ENCODE measurements around the gene CENPO. TPM values are rescaled to one million over a fixed set of nuclear protein-coding genes. Genes with fewer than 3 reads are reported as not detected.

Gene CENPO
- 8.0 and 9.1 TPM in 2 replicates for total RNA-seq

GRCh38 chr2:24792874-24793760 lies at the start of gene CENPO, which contains the start of gene PTRHD1:
Gene CENPO (plus strand): TSS chr2:24793425. CDS start chr2:24793920, 495 bp downstream.
Gene PTRHD1 (minus strand): TSS chr2:24793391. CDS start chr2:24793377, 14 bp downstream.
- Histone ChIP-seq H3K4me1 (ENCODE audit: insufficient read depth, low read length) (peaks cover 14% of the 10 kb centered on the region), H3K9me3 (ENCODE audit: low read depth, low read length) (no peaks in the 10 kb centered on the region), H4K20me1 (ENCODE audit: insufficient read depth, low read length) (no peaks in the 10 kb centered on the region), H3K79me2 (ENCODE audit: insufficient read depth, low read length) (peaks cover 48% of the 10 kb centered on the region), H3K27ac (ENCODE audit: low read depth, low read length) (peak within 1 kb of the TSS; percentile 96), H3K27me3 (ENCODE audit: insufficient read depth, low read length) (no peaks in the 10 kb centered on the region), H3K36me3 (ENCODE audit: insufficient read depth, low read length) (peaks cover 8% of the 10 kb centered on the region), H3K4me2 (ENCODE audit: insufficient read depth, low read length) (peak within 1 kb of the TSS; percentile 82), H2AFZ (ENCODE audit: low read length) (peak within 1 kb of the TSS; percentile 91), H3K4me3 (ENCODE audit: insufficient read depth, low read length) (peak within 1 kb of the TSS; percentile 89)
- DNase-seq (ENCODE audit: insufficient read length, low spot score, missing footprints), result peak; percentile 95
- TF ChIP-seq CTCF (IDR thresholded peaks at IDR 0.05; ENCODE audit: extremely low read depth, low read depth, low read length), result peak; percentile 66

GRCh38 chr2:24743924-24744323 lies 49.3 kb upstream of the CENPO start:
- Histone ChIP-seq H3K9me3 (ENCODE audit: low read depth, low read length) (no peaks in the 10 kb centered on the region), H4K20me1 (ENCODE audit: insufficient read depth, low read length) (no peaks in the 10 kb centered on the region), H3K4me2 (ENCODE audit: insufficient read depth, low read length) (no peak overlapping the region), H3K36me3 (ENCODE audit: insufficient read depth, low read length) (no peaks in the 10 kb centered on the region), H3K27me3 (ENCODE audit: insufficient read depth, low read length) (no peaks in the 10 kb centered on the region), H3K4me1 (ENCODE audit: insufficient read depth, low read length) (no peaks in the 10 kb centered on the region), H3K4me3 (ENCODE audit: insufficient read depth, low read length) (no peak overlapping the region), H3K27ac (ENCODE audit: low read depth, low read length) (no peak overlapping the region), H2AFZ (ENCODE audit: low read length) (no peak overlapping the region), H3K79me2 (ENCODE audit: insufficient read depth, low read length) (no peaks in the 10 kb centered on the region)
- DNase-seq (ENCODE audit: insufficient read length, low spot score, missing footprints), result no peak
- no peak for TF ChIP-seq CTCF (IDR thresholded peaks at IDR 0.05; ENCODE audit: extremely low read depth, low read depth, low read length)

- Histone ChIP-seq H3K4me2 (ENCODE audit: insufficient read depth, low read length) (no peak overlapping the region), H3K79me2 (ENCODE audit: insufficient read depth, low read length) (no peaks in the 10 kb centered on the region), H4K20me1 (ENCODE audit: insufficient read depth, low read length) (no peaks in the 10 kb centered on the region), H3K27ac (ENCODE audit: low read depth, low read length) (no peak overlapping the region), H3K9me3 (ENCODE audit: low read depth, low read length) (no peaks in the 10 kb centered on the region), H3K4me3 (ENCODE audit: insufficient read depth, low read length) (no peak overlapping the region), H3K36me3 (ENCODE audit: insufficient read depth, low read length) (no peaks in the 10 kb centered on the region), H2AFZ (ENCODE audit: low read length) (no peak overlapping the region), H3K27me3 (ENCODE audit: insufficient read depth, low read length) (no peaks in the 10 kb centered on the region), H3K4me1 (ENCODE audit: insufficient read depth, low read length) (no peaks in the 10 kb centered on the region)
- TF ChIP-seq CTCF (IDR thresholded peaks at IDR 0.05; ENCODE audit: extremely low read depth, low read depth, low read length), result no peak
- DNase-seq (ENCODE audit: insufficient read length, low spot score, missing footprints), result no peak
Observed at GRCh38 chr2:24744356-24744755, 48.9 kb upstream of the CENPO start.

DNA sequence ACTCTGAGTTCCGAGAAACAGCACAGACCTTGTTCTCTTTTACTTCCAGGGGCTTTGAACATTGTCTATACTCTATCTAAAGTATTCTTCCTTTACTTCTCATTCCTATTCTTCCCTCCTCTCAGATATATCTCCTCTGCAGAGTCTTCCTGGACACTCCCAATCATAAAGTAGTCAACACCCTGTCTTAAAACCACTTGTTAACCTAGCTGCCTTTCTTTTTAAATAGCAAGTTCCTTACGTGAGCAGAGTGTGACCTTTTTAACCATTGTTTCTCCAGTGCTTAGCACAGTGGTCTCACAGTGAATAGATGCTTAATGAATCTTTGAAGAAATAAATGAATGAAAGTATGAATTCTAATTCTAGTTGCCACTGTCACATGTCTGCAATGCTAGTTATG lies 47.4 kb upstream of the CENPO start:
- no peaks in the 10 kb centered on the region for H3K9me3 ChIP-seq (ENCODE audit: low read depth, low read length)
- no peak overlapping the region for H3K27ac ChIP-seq (ENCODE audit: low read depth, low read length)
- no peak overlapping the region for H3K4me3 ChIP-seq (ENCODE audit: insufficient read depth, low read length)
- H3K4me1 ChIP-seq (ENCODE audit: insufficient read depth, low read length), result no peaks in the 10 kb centered on the region
- no peaks in the 10 kb centered on the region for H3K79me2 ChIP-seq (ENCODE audit: insufficient read depth, low read length)
- no peak overlapping the region for H3K4me2 ChIP-seq (ENCODE audit: insufficient read depth, low read length)
- no peaks in the 10 kb centered on the region for H4K20me1 ChIP-seq (ENCODE audit: insufficient read depth, low read length)
- no peaks in the 10 kb centered on the region for H3K36me3 ChIP-seq (ENCODE audit: insufficient read depth, low read length)
- no peak for DNase-seq (ENCODE audit: insufficient read length, low spot score, missing footprints)
- H2AFZ ChIP-seq (ENCODE audit: low read length), result no peak overlapping the region
- H3K27me3 ChIP-seq (ENCODE audit: insufficient read depth, low read length), result no peaks in the 10 kb centered on the region
- no peak for TF ChIP-seq CTCF (IDR thresholded peaks at IDR 0.05; ENCODE audit: extremely low read depth, low read depth, low read length)
